ENCODE results near the gene STEAP1. TPM values are rescaled to one million over a fixed set of nuclear protein-coding genes. Genes with fewer than 3 reads are reported as not detected.
"Not testable (repeated sequence)": the region's sequence is repeated elsewhere in the genome, so short reads cannot be mapped to it uniquely, and the experiment has no call there.

STEAP1 gene
- total RNA-seq (5.5 TPM), polyA plus RNA-seq (ENCODE audit: insufficient read depth in 1 of 8, insufficient read length in 8 of 8, low replicate concordance in 1 of 8) (1 to 10 TPM; 1.2 to 6.3 (median 2.4) TPM)
- long read RNA-seq, donor 1, partial matches to known transcripts = 0 of 2 reads
- long read RNA-seq, donor 1, other reads (novel, unspliced or antisense) = 0 of 2 reads
- long read RNA-seq, donor 2 = 0 reads
- long read RNA-seq, donor 3 = 0 reads
- long read RNA-seq, donor 4 = 0 reads
- long read RNA-seq, donor 5, transcript STEAP1-201 (5 exons, 1,313 nt) = major isoform, 6 of 7 reads
- long read RNA-seq, donor 5, partial matches to known transcripts = 0 of 7 reads
- long read RNA-seq, donor 5, other reads (novel, unspliced or antisense) = 0 of 7 reads
- long read RNA-seq, donor 6 = 0 reads
- long read RNA-seq, donor 7, partial matches to known transcripts = 0 of 1 reads
- long read RNA-seq, donor 7, other reads (novel, unspliced or antisense) = 0 of 1 reads
- long read RNA-seq, donor 8, partial matches to known transcripts = 0 of 1 reads
- long read RNA-seq, donor 8, other reads (novel, unspliced or antisense) = 0 of 1 reads
- long read RNA-seq, donor 9 = 0 reads
- long read RNA-seq, donor 10, partial matches to known transcripts = 0 of 2 reads
- long read RNA-seq, donor 10, other reads (novel, unspliced or antisense) = 0 of 2 reads
- long read RNA-seq, donor 11, partial matches to known transcripts = 0 of 1 reads
- long read RNA-seq, donor 11, other reads (novel, unspliced or antisense) = 0 of 1 reads

DNA sequence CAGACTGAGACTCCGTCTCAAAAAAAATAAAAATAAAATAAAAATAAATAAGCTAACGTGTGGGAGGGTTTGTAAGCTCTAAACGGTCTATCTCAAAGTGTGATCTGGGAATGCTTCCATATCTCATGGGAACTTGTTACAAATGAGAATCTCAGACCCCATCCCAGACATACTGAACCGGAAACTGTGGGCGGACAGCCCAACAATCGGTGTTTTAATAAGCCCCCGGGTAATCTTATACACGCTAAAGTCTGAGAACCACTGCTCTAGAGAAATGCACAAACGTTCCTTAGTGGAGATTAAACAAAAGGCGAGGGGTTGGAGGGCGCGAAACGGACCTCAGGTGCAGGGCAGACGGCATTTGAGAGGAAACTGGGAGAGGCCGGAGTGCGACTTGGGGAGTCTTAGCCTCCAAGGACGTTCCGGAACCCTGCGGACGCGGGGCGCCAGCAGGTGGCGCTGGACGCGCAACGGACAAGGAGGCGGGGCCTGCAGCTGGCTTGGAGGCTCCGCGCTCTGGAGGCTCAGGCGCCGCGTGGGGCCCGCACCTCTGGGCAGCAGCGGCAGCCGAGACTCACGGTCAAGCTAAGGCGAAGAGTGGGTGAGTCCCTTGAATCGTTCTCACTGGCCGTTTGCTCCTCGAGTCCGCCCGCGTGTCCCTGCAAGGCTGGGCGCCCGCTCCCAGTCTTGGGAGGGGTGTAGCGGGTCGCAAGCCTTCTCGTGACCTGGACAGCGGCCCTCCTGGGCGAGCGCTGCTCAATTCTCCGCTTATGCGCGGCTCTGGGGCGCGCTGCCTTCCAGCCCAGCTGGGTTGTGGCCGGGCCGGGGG is at the start of gene STEAP1:
STEAP1 (plus strand) TSS at position 527 of the 829 bp plus-strand sequence. CDS start 5,320 bp downstream, outside the sequence.
- 1% methylated on average over 52 of the region's 58 CpGs for WGBS (ENCODE audit: insufficient coverage)
- H3K9me3 ChIP-seq (replicated peaks; ENCODE audit: control insufficient read depth, low read depth, low read length); H3K4me1 ChIP-seq (ENCODE audit: control insufficient read depth, insufficient read depth, low read length); H3K36me3 ChIP-seq (ENCODE audit: control insufficient read depth, insufficient read depth, low read length); H3K27me3 ChIP-seq (ENCODE audit: control insufficient read depth, insufficient read depth, low read length); H3K27ac ChIP-seq (ENCODE audit: low read length): not testable (repeated sequence)
- peak within 1 kb of the TSS; percentile 53 for H3K4me3 ChIP-seq (ENCODE audit: low read length)
- peak; percentile 90 for DNase-seq

DNA sequence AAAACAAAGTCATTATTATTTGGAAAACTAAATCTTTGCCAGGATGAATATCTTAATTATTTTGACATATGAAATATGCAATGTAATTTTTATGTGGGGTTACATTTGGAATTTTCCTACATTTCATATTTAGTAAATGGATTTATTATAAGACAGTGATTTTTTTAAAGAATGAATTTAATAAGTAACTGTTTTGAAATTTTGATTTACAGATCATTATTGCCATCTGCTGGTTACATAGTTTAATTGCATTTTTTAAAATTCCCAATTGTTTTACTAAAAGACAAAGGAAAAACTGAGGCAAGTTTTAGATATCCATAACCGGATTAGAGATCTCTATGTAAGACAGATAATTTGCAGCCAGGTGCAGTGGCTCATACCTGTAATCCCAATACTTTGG is 39.3 kb upstream of the STEAP1 start:
- not testable (repeated sequence) for H3K9me3 ChIP-seq (replicated peaks; ENCODE audit: control insufficient read depth, low read depth, low read length); H3K4me3 ChIP-seq (ENCODE audit: low read length); H3K4me1 ChIP-seq (ENCODE audit: control insufficient read depth, insufficient read depth, low read length); H3K36me3 ChIP-seq (ENCODE audit: control insufficient read depth, insufficient read depth, low read length); H3K27ac ChIP-seq (ENCODE audit: low read length); DNase-seq
- WGBS (ENCODE audit: insufficient coverage) = no CpG with 5 or more reads among the region's 1 CpG
- H3K27me3 ChIP-seq (ENCODE audit: control insufficient read depth, insufficient read depth, low read length) = peaks cover 19% of the 10 kb centered on the region

DNA sequence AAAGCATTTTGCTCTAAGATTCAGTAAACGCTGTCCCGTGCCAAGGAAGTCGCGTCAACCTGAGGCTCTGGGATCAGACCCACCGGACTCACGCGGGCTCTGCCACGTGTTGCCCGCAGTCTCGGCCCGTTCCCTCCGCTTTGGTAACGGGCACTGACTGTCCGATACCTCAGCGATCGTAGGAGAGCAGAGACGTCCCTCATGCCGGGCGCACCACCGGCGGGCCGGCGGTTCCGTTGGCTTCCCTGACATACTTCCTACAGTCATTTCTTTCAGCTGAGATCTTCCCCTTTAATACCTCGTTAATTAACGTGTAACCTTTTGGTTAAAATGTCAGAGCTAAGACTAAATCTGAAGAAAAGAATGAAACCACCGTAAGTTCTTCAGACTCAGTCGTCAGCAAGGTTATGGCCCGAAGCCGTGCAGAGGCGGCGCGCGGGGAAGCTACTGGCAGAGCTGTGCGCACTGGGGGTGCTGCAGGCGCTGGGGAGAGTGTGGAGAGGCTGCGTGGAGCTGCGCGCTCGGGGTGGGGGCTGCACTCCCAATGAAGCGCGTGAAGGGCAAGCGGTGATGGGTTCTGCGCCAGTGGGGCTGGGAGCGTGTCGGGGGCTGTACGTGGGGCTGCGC is 35.6 kb upstream of the STEAP1 start:
- not testable (repeated sequence) for H3K4me1 ChIP-seq (ENCODE audit: control insufficient read depth, insufficient read depth, low read length); H3K9me3 ChIP-seq (replicated peaks; ENCODE audit: control insufficient read depth, low read depth, low read length); H3K36me3 ChIP-seq (ENCODE audit: control insufficient read depth, insufficient read depth, low read length); H3K27ac ChIP-seq (ENCODE audit: low read length)
- Histone ChIP-seq H3K4me3 (ENCODE audit: low read length) (peak overlapping the region; percentile 39), H3K27me3 (ENCODE audit: control insufficient read depth, insufficient read depth, low read length) (peaks cover 19% of the 10 kb centered on the region)
- 2% methylated on average over 27 of the region's 48 CpGs for WGBS (ENCODE audit: insufficient coverage)
- DNase-seq = peak; percentile 30

DNA sequence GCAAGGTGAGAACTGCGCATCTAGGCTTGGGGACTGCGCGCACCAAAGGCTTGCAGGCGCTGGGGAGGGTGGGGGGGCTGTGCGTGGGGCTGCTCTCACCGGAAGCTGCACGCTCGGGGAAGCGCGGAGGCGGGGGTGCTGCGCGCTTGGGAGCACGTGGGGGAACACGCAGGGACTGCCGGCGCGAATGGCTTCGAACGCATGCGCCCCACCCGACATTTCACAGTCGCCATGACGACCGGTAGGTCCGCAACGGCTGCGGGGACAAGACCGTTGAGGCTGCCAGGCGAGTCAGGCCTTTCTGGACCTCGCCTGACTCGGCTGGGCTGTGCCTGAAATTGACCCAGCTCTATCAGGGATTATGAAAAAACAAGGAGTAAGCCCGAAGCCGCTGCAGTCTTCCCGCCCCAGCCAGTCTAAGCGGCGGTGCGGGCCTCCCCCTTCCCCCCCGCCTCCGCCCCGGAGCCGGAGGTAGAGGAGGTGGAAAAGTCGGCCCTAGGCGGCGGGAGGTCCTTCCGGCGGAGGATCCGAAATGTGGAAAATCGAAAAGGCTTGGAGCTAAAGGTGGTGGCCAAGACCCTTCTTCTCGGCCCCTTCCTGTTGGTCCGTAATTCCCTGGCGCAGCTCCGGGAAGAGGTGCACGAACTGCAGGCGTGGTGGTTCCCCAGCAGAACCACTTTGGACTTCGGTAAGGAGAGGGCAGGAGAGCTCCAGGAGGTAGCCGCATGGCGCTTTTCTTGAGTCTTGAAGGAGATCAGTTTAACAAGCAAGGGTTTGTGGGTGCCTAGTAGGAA is 34.9 kb upstream of the STEAP1 start:
- peak overlapping the region; percentile 39 for H3K4me3 ChIP-seq (ENCODE audit: low read length)
- peaks cover 5% of the 10 kb centered on the region for H3K4me1 ChIP-seq (ENCODE audit: control insufficient read depth, insufficient read depth, low read length)
- peaks cover 19% of the 10 kb centered on the region for H3K27me3 ChIP-seq (ENCODE audit: control insufficient read depth, insufficient read depth, low read length)
- no peaks in the 10 kb centered on the region for H3K36me3 ChIP-seq (ENCODE audit: control insufficient read depth, insufficient read depth, low read length)
- H3K9me3 ChIP-seq (replicated peaks; ENCODE audit: control insufficient read depth, low read depth, low read length) = no peaks in the 10 kb centered on the region
- no peak overlapping the region for H3K27ac ChIP-seq (ENCODE audit: low read length)
- peak; percentile 46 for DNase-seq
- 1% methylated on average over 48 of the region's 58 CpGs for WGBS (ENCODE audit: insufficient coverage)

DNA sequence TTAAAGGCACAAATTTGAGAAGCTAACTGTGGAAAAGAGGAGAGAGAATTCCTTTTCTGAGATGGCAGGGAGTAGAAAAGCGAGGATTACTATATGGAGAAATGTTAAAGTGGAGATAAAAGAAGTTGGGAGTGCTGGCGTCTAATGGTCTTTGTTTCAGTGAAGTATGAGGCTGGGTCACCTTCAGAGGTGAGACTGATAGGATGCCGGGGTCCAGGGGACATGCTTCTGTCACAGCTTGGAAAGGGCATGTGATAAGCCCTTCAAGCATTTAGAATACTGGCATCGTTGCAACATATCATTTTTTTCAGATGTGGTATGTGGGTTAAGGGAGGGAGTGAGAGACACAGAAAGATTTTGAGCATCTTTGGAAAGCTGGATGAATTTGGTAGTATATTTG is 34.1 kb upstream of the STEAP1 start:
- DNase-seq; H3K4me1 ChIP-seq (ENCODE audit: control insufficient read depth, insufficient read depth, low read length); H3K36me3 ChIP-seq (ENCODE audit: control insufficient read depth, insufficient read depth, low read length); H3K4me3 ChIP-seq (ENCODE audit: low read length); H3K9me3 ChIP-seq (replicated peaks; ENCODE audit: control insufficient read depth, low read depth, low read length); H3K27ac ChIP-seq (ENCODE audit: low read length): not testable (repeated sequence)
- WGBS (ENCODE audit: insufficient coverage) = no CpG with 5 or more reads among the region's 4 CpGs
- peaks cover 19% of the 10 kb centered on the region for H3K27me3 ChIP-seq (ENCODE audit: control insufficient read depth, insufficient read depth, low read length)

DNA sequence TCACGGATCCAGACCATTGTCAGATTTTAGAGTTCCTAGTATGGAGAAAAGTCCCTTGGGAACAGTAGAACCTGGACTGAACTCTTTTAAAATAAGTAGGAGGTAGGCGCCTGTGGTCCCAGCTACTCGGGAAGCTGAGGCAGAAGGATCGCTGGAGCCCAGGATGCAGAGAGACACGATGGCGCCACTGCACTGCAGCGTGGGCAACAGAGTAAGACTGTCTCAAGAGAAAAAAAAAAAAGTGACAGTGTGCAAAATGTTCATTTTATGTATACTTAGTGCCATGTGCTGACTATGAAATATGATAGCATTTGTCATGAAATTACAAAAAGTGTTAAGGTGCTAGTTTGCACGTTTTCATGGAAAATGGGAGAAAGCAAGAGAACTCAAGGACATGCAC is 22.5 kb upstream of the STEAP1 start:
- H3K36me3 ChIP-seq (ENCODE audit: control insufficient read depth, insufficient read depth, low read length); H3K9me3 ChIP-seq (replicated peaks; ENCODE audit: control insufficient read depth, low read depth, low read length); H3K27ac ChIP-seq (ENCODE audit: low read length); H3K4me3 ChIP-seq (ENCODE audit: low read length); DNase-seq; H3K4me1 ChIP-seq (ENCODE audit: control insufficient read depth, insufficient read depth, low read length); H3K27me3 ChIP-seq (ENCODE audit: control insufficient read depth, insufficient read depth, low read length): not testable (repeated sequence)
- 95% methylated on average over 7 of the region's 8 CpGs for WGBS (ENCODE audit: insufficient coverage)

DNA sequence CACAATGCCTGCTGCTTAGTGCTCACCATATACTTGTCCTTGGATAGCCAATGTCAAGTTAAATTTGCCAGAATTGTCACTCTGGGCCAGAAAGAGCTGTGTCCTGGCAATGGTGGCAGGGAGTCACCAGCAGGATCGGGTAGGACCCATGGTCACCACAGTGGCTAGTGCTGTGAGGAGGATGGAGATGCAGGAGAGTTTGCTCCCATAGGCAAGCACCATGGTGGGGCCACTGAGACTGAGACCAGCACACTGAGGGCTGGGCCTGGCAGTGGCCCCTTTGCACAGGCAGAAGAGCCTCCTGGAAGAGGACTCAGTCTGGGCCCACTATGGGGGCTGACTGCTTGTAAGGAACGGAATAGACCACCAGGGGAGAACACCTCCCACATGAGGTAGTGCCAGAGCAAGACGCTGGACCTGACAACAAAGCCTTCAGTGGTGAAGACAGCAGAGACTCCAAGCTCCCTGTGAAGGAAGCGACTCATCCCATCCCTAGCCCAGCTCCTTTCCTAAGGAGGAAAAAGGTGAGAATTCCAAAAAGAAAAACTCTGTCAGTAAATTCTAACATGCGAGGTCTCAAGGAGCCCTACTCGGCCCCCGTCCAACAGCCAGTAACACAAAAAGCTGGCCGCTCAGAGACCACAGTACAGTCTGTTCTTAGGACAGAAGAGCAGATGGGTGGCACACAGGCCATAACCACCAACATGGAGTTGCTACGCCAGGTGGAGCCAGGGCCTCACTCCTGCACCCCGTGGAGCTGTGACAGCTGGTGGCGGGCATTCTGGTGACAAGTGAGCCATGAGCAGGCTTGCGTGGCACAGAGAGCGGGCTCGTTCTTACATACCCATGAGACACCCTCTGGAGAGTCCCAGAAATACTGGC is 6.9 kb upstream of the STEAP1 start:
- WGBS (ENCODE audit: insufficient coverage) = 97% methylated on average over 4 of the region's 14 CpGs
- H3K4me3 ChIP-seq (ENCODE audit: low read length); DNase-seq; H3K27ac ChIP-seq (ENCODE audit: low read length); H3K36me3 ChIP-seq (ENCODE audit: control insufficient read depth, insufficient read depth, low read length); H3K9me3 ChIP-seq (replicated peaks; ENCODE audit: control insufficient read depth, low read depth, low read length); H3K4me1 ChIP-seq (ENCODE audit: control insufficient read depth, insufficient read depth, low read length); H3K27me3 ChIP-seq (ENCODE audit: control insufficient read depth, insufficient read depth, low read length): not testable (repeated sequence)

DNA sequence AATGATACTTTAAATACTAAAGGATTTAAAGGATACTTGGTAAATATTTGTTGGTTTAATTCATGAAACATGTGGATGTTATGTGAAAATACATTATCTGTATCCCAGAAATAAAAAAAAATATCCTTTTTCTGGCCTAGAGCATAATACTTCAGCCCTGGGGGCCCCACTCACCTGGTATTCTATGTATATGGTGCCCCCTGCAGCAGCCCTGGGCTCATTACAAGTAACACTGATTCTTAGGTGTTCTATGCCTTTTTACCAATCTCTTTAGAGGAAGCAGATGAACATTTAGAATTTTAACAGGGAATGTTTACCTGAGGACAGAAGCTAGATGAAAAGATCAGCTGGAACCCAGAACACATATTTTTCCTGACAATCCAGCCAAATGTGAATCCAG is 4.8 kb upstream of the STEAP1 start:
- not testable (repeated sequence) for H3K27ac ChIP-seq (ENCODE audit: low read length); DNase-seq; H3K9me3 ChIP-seq (replicated peaks; ENCODE audit: control insufficient read depth, low read depth, low read length); H3K4me1 ChIP-seq (ENCODE audit: control insufficient read depth, insufficient read depth, low read length); H3K4me3 ChIP-seq (ENCODE audit: low read length); H3K27me3 ChIP-seq (ENCODE audit: control insufficient read depth, insufficient read depth, low read length); H3K36me3 ChIP-seq (ENCODE audit: control insufficient read depth, insufficient read depth, low read length)

DNA sequence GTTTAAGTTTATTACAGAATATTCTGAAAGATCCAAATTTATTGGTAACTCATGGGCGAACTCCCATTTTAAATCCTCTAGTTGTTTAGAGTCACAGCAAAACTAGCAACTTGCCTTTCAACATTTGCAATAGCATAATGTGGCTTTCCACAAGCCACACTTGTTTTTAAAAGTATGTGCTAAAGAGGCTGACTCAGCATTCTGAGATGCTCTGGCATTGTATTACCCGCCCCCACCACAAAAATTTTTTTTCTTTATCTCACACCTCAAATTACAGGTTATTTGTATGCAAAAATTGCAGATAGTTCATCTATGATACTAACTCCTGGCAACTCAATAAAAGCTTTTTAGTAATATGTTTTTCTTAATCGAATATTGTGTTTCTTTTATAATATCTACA is 2.4 kb upstream of the STEAP1 start:
- not testable (repeated sequence) for H3K36me3 ChIP-seq (ENCODE audit: control insufficient read depth, insufficient read depth, low read length); H3K27me3 ChIP-seq (ENCODE audit: control insufficient read depth, insufficient read depth, low read length); DNase-seq; H3K4me1 ChIP-seq (ENCODE audit: control insufficient read depth, insufficient read depth, low read length); H3K27ac ChIP-seq (ENCODE audit: low read length); H3K9me3 ChIP-seq (replicated peaks; ENCODE audit: control insufficient read depth, low read depth, low read length); H3K4me3 ChIP-seq (ENCODE audit: low read length)
- WGBS (ENCODE audit: insufficient coverage) = no CpG with 5 or more reads among the region's 3 CpGs
